Measurements from ENCODE around the gene MACROD2. TPM values are rescaled to one million over a fixed set of nuclear protein-coding genes. Genes with fewer than 3 reads are reported as not detected.

Gene MACROD2
- total and polyA plus RNA-seq, 2 donors (not counting 1 experiment from before 2014, with no cell fraction given) = 5.3 to 6.7 TPM

DNA sequence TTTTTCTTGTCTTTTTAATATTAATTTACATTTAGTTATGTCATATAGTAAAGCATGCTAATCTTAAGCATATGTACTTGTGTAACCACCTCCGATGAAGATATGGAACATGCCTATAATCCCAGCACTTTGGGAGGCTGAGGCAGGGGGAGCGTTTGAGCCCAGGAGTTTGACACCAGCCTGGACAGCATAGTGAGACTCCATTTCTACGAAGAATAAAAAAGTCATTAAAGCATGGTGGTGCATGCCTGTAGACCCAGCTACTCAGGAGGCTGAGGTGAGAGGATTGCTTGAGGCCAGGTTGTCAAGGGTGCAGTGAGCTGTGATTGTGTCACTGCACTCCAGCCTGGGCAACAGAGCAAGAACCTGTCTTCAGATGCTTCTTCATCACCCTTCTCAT lies 970.9 kb downstream of the MACROD2 start:
- Histone ChIP-seq H4K20me1 (ENCODE audit: control insufficient read depth, insufficient read depth, low read length, poor library complexity, severe bottlenecking) (no peaks in the 10 kb centered on the region), H3K4me3 (ENCODE audit: control extremely low read depth in 1 of 5, extremely low read depth in 1 of 5, insufficient read depth in 1 of 5, low read depth in 2 of 5, low read length in 4 of 5) (no peak overlapping the region), H3K9me3 (ENCODE audit: control extremely low read depth in 1 of 3, control insufficient read depth in 2 of 3, insufficient read depth in 1 of 3, low read length in 2 of 3) (no peaks in the 10 kb centered on the region), H3K4me2 (replicated peaks; ENCODE audit: low read depth, low read length, poor library complexity, severe bottlenecking) (no peak overlapping the region), H3K36me3 (replicated peaks in 1 of 2; ENCODE audit: control extremely low read depth in 1 of 2, control insufficient read depth in 1 of 2, extremely low read depth in 1 of 2, insufficient read depth in 2 of 2, low read length in 1 of 2) (no peaks in the 10 kb centered on the region), H2AFZ (ENCODE audit: insufficient read depth, low read depth, low read length, poor library complexity, severe bottlenecking) (no peak overlapping the region), H3K4me1 (ENCODE audit: control insufficient read depth in 2 of 2, insufficient read depth in 2 of 2, low read length in 2 of 2) (no peaks in the 10 kb centered on the region), H3K9ac (ENCODE audit: low read length) (no peak overlapping the region), H3K27me3 (replicated peaks in 1 of 4; ENCODE audit: control extremely low read depth in 1 of 4, control insufficient read depth in 3 of 4, insufficient read depth in 4 of 4, low read length in 3 of 4) (no peaks in the 10 kb centered on the region), H3K79me2 (ENCODE audit: control insufficient read depth, insufficient read depth, low read length) (no peaks in the 10 kb centered on the region), H3K27ac (ENCODE audit: low read length in 2 of 2) (no peak overlapping the region)
- intact Hi-C loops (cut with micrococcal nuclease) = no loop called here
- no peak for DNase-seq
- Mint-ChIP-seq H3K27me3 (peaks cover 3% of the 10 kb centered on the region), H3K9me3 (ENCODE audit: insufficient read depth) (no peaks in the 10 kb centered on the region), H3K4me3 (no peak overlapping the region), H3K4me1 (no peaks in the 10 kb centered on the region), H3K27ac (no peak overlapping the region)
- CTCF ChIA-PET = no interaction called here
- ATAC-seq (ENCODE audit: low read depth) = no peak
- 92% methylated on average over 2 of the region's 3 CpGs for WGBS (ENCODE audit: insufficient coverage)
- POLR2A ChIA-PET = no interaction called here
- no peak for TF ChIP-seq EZH2 (IDR thresholded peaks at IDR 0.05; ENCODE audit: borderline replicate concordance, insufficient read depth, low read depth, low read length, poor library complexity, severe bottlenecking)
- no peak for TF ChIP-seq CTCF (IDR thresholded peaks at IDR 0.05)

GRCh38 chr20:14966808-14967207 lies 971.5 kb downstream of the MACROD2 start:
- intact Hi-C loops (cut with micrococcal nuclease) = no loop called here
- no peaks in the 10 kb centered on the region for H3K27me3 ChIP-seq (replicated peaks in 1 of 4; ENCODE audit: control extremely low read depth in 1 of 4, control insufficient read depth in 3 of 4, insufficient read depth in 4 of 4, low read length in 3 of 4)
- CTCF ChIA-PET = interaction anchor here (1.7 kb wide), 1 partner anchor 12 kb away, joined by 4 read pairs; no protein-coding TSS in a partner anchor
- no peaks in the 10 kb centered on the region for H3K79me2 ChIP-seq (ENCODE audit: control insufficient read depth, insufficient read depth, low read length)
- H3K9me3 ChIP-seq (ENCODE audit: control extremely low read depth in 1 of 3, control insufficient read depth in 2 of 3, insufficient read depth in 1 of 3, low read length in 2 of 3) = no peaks in the 10 kb centered on the region
- H3K27ac ChIP-seq (ENCODE audit: low read length in 2 of 2) = no peak overlapping the region
- DNase-seq = no peak
- no peaks in the 10 kb centered on the region for H3K9me3 Mint-ChIP-seq (ENCODE audit: insufficient read depth)
- no peak overlapping the region for H2AFZ ChIP-seq (ENCODE audit: insufficient read depth, low read depth, low read length, poor library complexity, severe bottlenecking)
- H4K20me1 ChIP-seq (ENCODE audit: control insufficient read depth, insufficient read depth, low read length, poor library complexity, severe bottlenecking) = no peaks in the 10 kb centered on the region
- TF ChIP-seq EZH2 (IDR thresholded peaks at IDR 0.05; ENCODE audit: borderline replicate concordance, insufficient read depth, low read depth, low read length, poor library complexity, severe bottlenecking) (no peak), CTCF (IDR thresholded peaks at IDR 0.05) (no peak)
- ATAC-seq (ENCODE audit: low read depth) = no peak
- H3K27ac Mint-ChIP-seq = no peak overlapping the region
- no peaks in the 10 kb centered on the region for H3K4me1 Mint-ChIP-seq
- H3K9ac ChIP-seq (ENCODE audit: low read length) = no peak overlapping the region
- no peaks in the 10 kb centered on the region for H3K36me3 ChIP-seq (replicated peaks in 1 of 2; ENCODE audit: control extremely low read depth in 1 of 2, control insufficient read depth in 1 of 2, extremely low read depth in 1 of 2, insufficient read depth in 2 of 2, low read length in 1 of 2)
- peaks cover 3% of the 10 kb centered on the region for H3K27me3 Mint-ChIP-seq
- POLR2A ChIA-PET = no interaction called here
- H3K4me1 ChIP-seq (ENCODE audit: control insufficient read depth in 2 of 2, insufficient read depth in 2 of 2, low read length in 2 of 2) = no peaks in the 10 kb centered on the region
- H3K4me3 ChIP-seq (ENCODE audit: control extremely low read depth in 1 of 5, extremely low read depth in 1 of 5, insufficient read depth in 1 of 5, low read depth in 2 of 5, low read length in 4 of 5) = no peak overlapping the region
- no peak overlapping the region for H3K4me3 Mint-ChIP-seq
- no peak overlapping the region for H3K4me2 ChIP-seq (replicated peaks; ENCODE audit: low read depth, low read length, poor library complexity, severe bottlenecking)
